HG03469 (cell line): Measurements from ENCODE around the gene HDAC4.

ENCODE experiments used
- ATAC-seq: cut with Tn5 transposase; IDR thresholded peaks from one replicate; pipeline ENCODE4 v1.9.1; 2021; ENCODE audit warnings: mild to moderate bottlenecking, moderate library complexity, moderate number of reproducible peaks; ENCODE audit not compliant: unreplicated experiment

Gene HDAC4

DNA sequence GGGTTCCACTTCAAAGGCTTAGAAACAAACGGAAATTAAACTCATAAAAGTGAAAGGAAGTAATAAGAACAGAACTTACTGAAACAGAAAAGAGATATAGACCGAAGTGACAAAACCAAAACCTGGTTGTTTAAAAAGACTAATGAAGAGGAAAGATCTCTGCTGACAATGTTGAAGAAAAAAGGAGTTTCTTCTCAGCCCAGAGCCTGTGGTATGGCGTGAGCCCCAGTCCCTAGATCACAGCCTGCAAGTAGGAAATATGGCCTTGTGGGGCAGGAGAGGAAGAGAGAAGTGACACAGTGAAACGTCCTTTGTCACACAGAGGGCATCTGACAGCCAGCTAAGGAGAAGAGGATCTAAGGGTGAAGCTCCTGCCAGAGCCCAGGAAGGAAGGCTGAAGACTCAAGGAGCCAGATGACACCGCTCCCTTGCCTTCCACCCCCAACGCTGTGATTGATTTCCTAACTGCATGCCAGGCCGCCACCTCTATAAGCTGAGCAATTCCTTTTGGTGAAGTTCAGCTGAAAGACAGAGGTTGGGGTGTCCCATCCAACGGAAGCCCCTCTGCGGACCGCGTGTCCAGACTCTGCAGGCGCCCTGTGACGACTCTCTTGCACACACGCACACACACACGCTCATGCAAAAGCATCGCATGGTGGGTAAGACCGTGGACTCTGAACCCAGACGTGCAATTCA lies 141.1 kb downstream of the HDAC4 start:
- peak; percentile 53 for ATAC-seq

- no peak for ATAC-seq
Measured at GRCh38 chr2:239259173-239259572, 141.6 kb downstream of the HDAC4 start.

DNA sequence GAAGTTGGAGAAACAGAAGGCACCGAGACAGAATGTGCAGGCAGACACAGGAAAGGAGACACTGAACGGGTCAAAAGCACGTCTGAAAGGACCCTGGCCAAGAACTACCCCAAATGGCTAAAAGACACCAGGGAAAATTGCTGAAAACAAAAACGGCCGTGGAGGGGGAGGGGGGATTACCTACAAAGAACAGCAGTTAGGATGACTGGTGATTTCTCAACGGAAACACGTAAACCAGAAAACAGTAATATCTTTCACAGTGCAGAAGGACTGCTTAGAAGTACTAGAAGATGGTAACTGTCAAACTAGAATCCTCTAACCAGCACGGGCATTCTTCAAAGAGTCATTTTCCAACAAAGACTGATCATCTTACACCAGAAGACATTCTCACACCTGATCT lies 142.6 kb downstream of the HDAC4 start:
- no peak for ATAC-seq

- ATAC-seq, result no peak
Measured at GRCh38 chr2:239257511-239257937, 143.3 kb downstream of the HDAC4 start.

GRCh38 chr2:239256350-239256743 lies 144.5 kb downstream of the HDAC4 start:
- ATAC-seq, result no peak

- no peak for ATAC-seq
Measured at GRCh38 chr2:239255628-239256349, 145.0 kb downstream of the HDAC4 start.

DNA sequence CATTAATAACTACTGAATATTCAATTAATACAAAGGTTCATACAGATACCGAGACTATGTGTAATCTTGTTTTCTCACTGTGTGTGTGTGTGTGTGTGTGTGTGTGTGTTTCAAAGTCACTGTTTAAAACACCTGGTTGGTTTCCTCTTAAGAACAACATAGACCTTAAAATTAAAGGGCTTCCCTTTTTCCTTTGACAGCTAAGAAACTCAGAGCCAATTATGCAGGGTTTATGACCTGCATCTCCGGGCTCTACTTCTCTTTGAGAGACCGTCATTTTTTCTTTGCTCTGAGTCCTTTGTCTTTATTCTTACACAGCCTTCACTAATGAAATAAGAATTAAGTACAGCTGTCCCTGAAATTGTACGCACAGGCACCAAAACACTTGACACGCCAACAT lies 145.6 kb downstream of the HDAC4 start:
- ATAC-seq, result no peak

- ATAC-seq, result no peak
Measured at GRCh38 chr2:239253701-239254436, 147.0 kb downstream of the HDAC4 start.

DNA sequence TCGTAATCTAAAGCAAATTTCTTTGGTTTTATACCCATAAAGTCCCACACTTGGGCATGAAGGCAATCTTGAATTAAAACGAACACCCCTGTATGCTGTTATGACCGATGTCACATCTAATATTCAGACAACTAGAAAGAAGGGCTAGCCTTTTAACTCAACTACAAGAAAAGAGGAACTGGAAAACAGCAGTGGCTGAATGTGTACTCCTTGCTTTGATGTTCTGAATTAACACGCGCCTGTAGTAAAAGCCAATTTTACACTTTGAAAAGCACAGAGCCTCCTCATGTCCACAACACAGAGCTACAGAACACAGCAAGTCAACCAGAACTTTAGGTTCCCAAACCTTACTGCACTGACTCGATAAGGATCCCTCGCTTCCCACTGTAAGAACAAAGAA lies 147.6 kb downstream of the HDAC4 start:
- ATAC-seq, result peak; percentile 64

DNA sequence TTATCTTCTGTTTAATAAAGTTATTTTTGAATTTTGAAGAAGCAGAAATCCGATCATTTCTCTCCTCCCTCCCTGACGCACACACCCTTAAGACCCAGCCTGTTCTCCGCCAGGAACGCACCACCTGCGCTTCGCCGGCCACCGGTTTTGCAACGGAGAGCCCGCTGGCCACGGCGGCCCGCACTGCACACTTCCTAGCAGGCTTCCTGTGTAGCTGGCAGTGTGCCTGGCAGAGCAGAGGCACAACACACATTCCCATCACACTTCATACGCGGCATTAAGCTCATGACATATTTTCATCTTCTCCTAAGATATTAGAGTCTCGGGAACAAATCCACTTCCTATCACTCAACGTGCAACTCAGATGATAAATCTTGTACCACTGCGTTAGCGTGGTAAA lies 148.0 kb downstream of the HDAC4 start:
- no peak for ATAC-seq

- ATAC-seq, result no peak
Measured at GRCh38 chr2:239252393-239252792, 148.4 kb downstream of the HDAC4 start.

- ATAC-seq, result no peak
Measured at GRCh38 chr2:239251971-239252370, 148.8 kb downstream of the HDAC4 start.

- ATAC-seq, result no peak
Measured at GRCh38 chr2:239250216-239251081, 150.4 kb downstream of the HDAC4 start.

DNA sequence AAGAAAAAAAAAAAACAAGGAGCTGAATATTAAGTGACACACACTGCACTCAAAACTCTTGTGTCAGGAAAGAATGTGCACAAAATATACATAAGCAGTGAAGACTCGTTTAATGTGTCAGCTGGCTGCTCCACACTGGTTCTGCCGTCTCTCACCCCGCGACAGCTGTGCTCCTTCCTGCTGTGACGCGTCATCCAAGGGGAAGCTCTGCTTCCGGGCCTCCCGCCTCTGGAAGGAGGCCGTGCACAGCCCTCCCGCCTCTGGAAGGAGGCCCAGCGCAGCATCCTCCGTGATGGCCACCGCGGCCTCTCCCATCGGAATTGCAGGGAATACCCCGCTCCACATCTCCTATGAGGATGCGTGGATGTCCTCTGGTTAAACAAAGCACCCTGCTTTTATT lies 151.0 kb downstream of the HDAC4 start:
- ATAC-seq, result no peak

DNA sequence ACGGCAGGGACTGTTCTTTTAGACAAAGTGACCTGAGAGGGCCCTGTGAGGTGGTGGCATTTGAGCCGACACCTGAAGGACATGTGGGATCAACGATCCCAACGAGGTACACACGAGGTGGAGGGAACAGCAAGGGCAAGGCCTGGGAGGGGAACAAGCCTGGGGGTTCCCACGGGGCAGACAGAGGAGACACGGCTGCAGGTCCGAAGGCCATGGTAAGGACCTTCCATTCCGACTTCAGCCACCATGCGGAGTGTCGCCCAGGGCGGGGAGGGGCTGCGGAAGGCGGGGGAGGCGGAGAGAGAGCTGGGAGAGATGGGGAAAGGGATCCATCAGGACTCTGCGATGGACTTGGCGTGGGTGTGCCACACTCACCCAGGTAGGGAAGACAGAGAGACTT lies 151.8 kb downstream of the HDAC4 start:
- ATAC-seq, result no peak

GRCh38 chr2:239247401-239248245 lies 153.2 kb downstream of the HDAC4 start:
- ATAC-seq, result no peak

DNA sequence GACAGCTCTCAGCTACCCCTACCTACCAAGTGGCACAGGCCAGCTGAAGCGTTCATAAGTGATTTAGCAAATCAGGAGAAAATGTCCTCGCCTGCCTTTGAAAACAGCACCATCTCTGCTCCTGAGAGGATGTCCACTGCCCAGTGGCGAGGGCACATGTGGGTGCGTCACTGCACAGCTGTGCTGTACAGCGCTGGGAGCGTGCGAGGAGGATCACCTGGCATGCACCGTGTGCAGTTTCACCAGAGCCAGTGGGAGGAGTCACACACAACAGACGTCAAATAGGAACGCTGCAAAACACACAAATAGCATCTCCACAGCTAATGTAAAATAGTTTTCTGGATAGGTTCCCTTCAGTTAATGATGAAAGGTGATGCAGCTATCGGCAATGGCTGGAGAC lies 154.1 kb downstream of the HDAC4 start:
- ATAC-seq, result no peak

GRCh38 chr2:239245872-239246721 lies 154.7 kb downstream of the HDAC4 start:
- ATAC-seq, result no peak

DNA sequence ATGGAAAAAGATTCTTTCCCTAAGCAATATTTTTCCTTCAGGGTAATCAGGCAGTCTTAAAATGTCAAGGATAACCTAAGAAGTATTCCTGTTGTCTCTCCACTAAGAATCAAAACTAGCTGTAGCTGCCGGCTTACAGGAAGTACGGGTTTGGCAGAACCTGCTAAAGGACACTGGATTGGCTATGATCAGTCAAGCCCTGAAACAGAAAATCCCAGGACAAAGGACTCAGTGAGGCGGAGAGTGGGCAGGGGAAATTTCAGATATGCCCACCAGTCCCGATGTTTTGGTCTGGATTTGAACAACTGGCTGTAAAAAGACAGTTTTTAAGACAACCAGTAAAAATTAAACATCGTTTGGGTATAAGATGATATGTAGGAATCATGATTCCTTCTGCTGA lies 155.7 kb downstream of the HDAC4 start:
- ATAC-seq, result no peak
